CD4-positive, alpha-beta memory T cell (primary cell): ENCODE data around the gene LMAN2L. TPM values are rescaled to one million over a fixed set of nuclear protein-coding genes. Genes with fewer than 3 reads are reported as not detected.
"Not testable (repeated sequence)": the region's sequence is repeated elsewhere in the genome, so short reads cannot be mapped to it uniquely, and the experiment has no call there.

Source experiments
- CTCF ChIA-PET: fragments of 350-600 bp; sonication (Branson Sonifier 250); formaldehyde crosslinking; loops from one replicate; lab custom pipeline; 2021; ENCODE audit warnings: inconsistent platforms; ENCODE audit not compliant: partially characterized antibody; lab: Charles Lee
- POLR2A ChIA-PET: fragments of 350-600 bp; sonication (Branson Sonifier 250); formaldehyde crosslinking; loops from one replicate; lab custom pipeline; 2021; ENCODE audit not compliant: partially characterized antibody; lab: Charles Lee
- DNase-seq, 5 donors: peaks; one replicate each; pipeline versions ENCODE4 v3.0.0 to v3.0.0-alpha.2; 2020 to 2022; ENCODE audit warnings: mixed read lengths in 1 of 5
- H3K27ac ChIP-seq: one replicate; pipeline ENCODE4 v1.7.0; 2013; ENCODE audit warnings: low read depth, low read length
- H3K27me3 ChIP-seq: 2 replicates; pipeline ENCODE4 v1.7.0; 2013; ENCODE audit warnings: mild to moderate bottlenecking, low read length, moderate library complexity; ENCODE audit not compliant: insufficient read depth
- H3K36me3 ChIP-seq: 2 replicates; pipeline ENCODE4 v1.7.0; 2013; ENCODE audit warnings: mild to moderate bottlenecking, low read length, moderate library complexity; ENCODE audit not compliant: insufficient read depth
- H3K4me1 ChIP-seq: 2 replicates; pipeline ENCODE4 v1.7.0; 2013; ENCODE audit warnings: mild to moderate bottlenecking, low read length, moderate library complexity; ENCODE audit not compliant: insufficient read depth
- H3K4me3 ChIP-seq, 2 donors: one replicate each; pipeline ENCODE4 v1.7.0; 2013; ENCODE audit warnings: low read length in 2 of 2, mild to moderate bottlenecking in 1 of 2
- H3K9me3 ChIP-seq, 2 donors: one replicate each; pipeline ENCODE4 v1.7.0; 2013; ENCODE audit warnings: low read length in 2 of 2, control low read depth in 1 of 2; ENCODE audit not compliant: control insufficient read depth in 1 of 2
- H3K27ac Mint-ChIP-seq, 7 donors: one replicate each; pipeline ENCODE4 v1.8.0; 2020 to 2021; ENCODE audit warnings: mixed read lengths in 7 of 7, mild to moderate bottlenecking in 6 of 7, inconsistent platforms in 3 of 7, moderate library complexity in 3 of 7
- H3K27me3 Mint-ChIP-seq, 2 donors: one replicate each; pipeline ENCODE4 v1.8.0; 2020 to 2021; ENCODE audit warnings: mixed read lengths in 2 of 2
- H3K36me3 Mint-ChIP-seq, 2 donors: one replicate each; pipeline ENCODE4 v1.8.0; 2020 to 2021; ENCODE audit warnings: mixed read lengths in 2 of 2, inconsistent platforms in 1 of 2, mild to moderate bottlenecking in 1 of 2
- H3K4me1 Mint-ChIP-seq, 4 donors: one replicate each; pipeline ENCODE4 v1.8.0; 2020 to 2021; ENCODE audit warnings: mixed read lengths in 4 of 4, mild to moderate bottlenecking in 1 of 4
- H3K4me3 Mint-ChIP-seq, 8 donors: one replicate each; pipeline ENCODE4 v1.8.0; 2020 to 2021; ENCODE audit warnings: mixed read lengths in 8 of 8, mild to moderate bottlenecking in 7 of 8, moderate library complexity in 6 of 8, inconsistent platforms in 3 of 8
- H3K9me3 Mint-ChIP-seq, 8 donors: one replicate each; pipeline ENCODE4 v1.8.0; 2020 to 2021; ENCODE audit warnings: mixed read lengths in 8 of 8, mild to moderate bottlenecking in 5 of 8, inconsistent platforms in 3 of 8, moderate library complexity in 1 of 8
- intact Hi-C: fragments of 100-400 bp; cut with micrococcal nuclease; formaldehyde crosslinking; loops from one replicate; pipeline ENCODE4 v1.15.1; 2023
- polyA plus RNA-seq, 2 donors: library from polyadenylated mRNA; unstranded; fragments of 300-500 nt; fragmentation: Illumina TruSeq; gene quantifications; one replicate each; pipeline ENCODE4 v1.2.3, GENCODE V29; 2021
- total RNA-seq, 2 experiments: library from RNA; stranded (reverse); gene quantifications; one replicate each; pipeline ENCODE4 v1.2.3, GENCODE V29; 2021

The LMAN2L gene
- total and polyA plus RNA-seq, 4 experiments from 2014 or later, result 10.1 to 22.4 (median 17.0) TPM

- intact Hi-C loops, result no loop called here
- ChIA-PET CTCF (no interaction called here), POLR2A (no interaction called here)
- Histone ChIP-seq H3K27me3 (no peaks in the 10 kb centered on the region), H3K4me1 (no peaks in the 10 kb centered on the region), H3K27ac (no peak overlapping the region), H3K9me3 (no peaks in the 10 kb centered on the region), H3K36me3 (no peaks in the 10 kb centered on the region), H3K4me3 (no peak overlapping the region)
- peak overlapping the region in 1 of 7 donors; percentile 0 for H3K27ac Mint-ChIP-seq
- no peaks in the 10 kb centered on the region for H3K4me1 Mint-ChIP-seq
- H3K4me3 Mint-ChIP-seq, result no peak overlapping the region
- peaks cover 5 to 9% of the 10 kb centered on the region in 2 donors for H3K27me3 Mint-ChIP-seq
- H3K36me3 Mint-ChIP-seq, result no peaks in the 10 kb centered on the region
- no peak for DNase-seq
- no peaks in the 10 kb centered on the region for H3K9me3 Mint-ChIP-seq
These were observed 60.0 kb downstream of the LMAN2L start for GRCh38 chr2:96679848-96680247.

GRCh38 chr2:96669539-96670215, 70.2 kb downstream of the LMAN2L start:
- no peak overlapping the region for H3K27ac ChIP-seq
- DNase-seq, result no peak
- no peak overlapping the region for H3K27ac Mint-ChIP-seq
- peaks cover 0 to 4% (median under 1%) of the 10 kb centered on the region in 4 donors for H3K4me1 Mint-ChIP-seq
- POLR2A ChIA-PET, result no interaction called here
- CTCF ChIA-PET, result no interaction called here
- no peak overlapping the region for H3K4me3 ChIP-seq
- intact Hi-C loops, result no loop called here
- H3K27me3 ChIP-seq, result no peaks in the 10 kb centered on the region
- H3K9me3 Mint-ChIP-seq, result peaks cover 0 to 2% (median 0%) of the 10 kb centered on the region in 8 donors
- H3K9me3 ChIP-seq, result no peaks in the 10 kb centered on the region
- H3K4me1 ChIP-seq, result no peaks in the 10 kb centered on the region
- no peaks in the 10 kb centered on the region for H3K27me3 Mint-ChIP-seq
- H3K36me3 Mint-ChIP-seq, result no peaks in the 10 kb centered on the region
- H3K4me3 Mint-ChIP-seq, result no peak overlapping the region
- H3K36me3 ChIP-seq, result no peaks in the 10 kb centered on the region

- DNase-seq, result no peak
- CTCF ChIA-PET, result no interaction called here
These were observed 71.1 kb downstream of the LMAN2L start for GRCh38 chr2:96668771-96669170.

GRCh38 chr2:96665717-96666116, 74.1 kb downstream of the LMAN2L start:
- H3K4me3 ChIP-seq, CTCF ChIA-PET, POLR2A ChIA-PET, H3K9me3 ChIP-seq, H3K9me3 Mint-ChIP-seq, H3K27ac ChIP-seq, intact Hi-C loops, H3K27me3 Mint-ChIP-seq, DNase-seq, H3K27me3 ChIP-seq, H3K4me3 Mint-ChIP-seq, H3K4me1 ChIP-seq, H3K36me3 ChIP-seq, H3K36me3 Mint-ChIP-seq, H3K4me1 Mint-ChIP-seq: not testable (repeated sequence)
- H3K27ac Mint-ChIP-seq, result peak overlapping the region in 1 of 7 donors; percentile 46

More at GRCh38 chr2:96668771-96669170, 71.1 kb downstream of the LMAN2L start:
- peaks cover 0 to 2% of the 10 kb centered on the region in 2 donors for H3K27me3 Mint-ChIP-seq
- intact Hi-C loops, result no loop called here
- no peak overlapping the region for H3K27ac Mint-ChIP-seq
- Histone ChIP-seq H3K4me3 (no peak overlapping the region), H3K4me1 (no peaks in the 10 kb centered on the region), H3K36me3 (no peaks in the 10 kb centered on the region), H3K27me3 (no peaks in the 10 kb centered on the region), H3K9me3 (no peaks in the 10 kb centered on the region), H3K27ac (no peak overlapping the region)
- H3K4me3 Mint-ChIP-seq, result no peak overlapping the region
- H3K9me3 Mint-ChIP-seq, result peaks cover 0 to 2% (median 0%) of the 10 kb centered on the region in 8 donors
- POLR2A ChIA-PET, result no interaction called here
- no peaks in the 10 kb centered on the region for H3K36me3 Mint-ChIP-seq
- peaks cover 0 to 4% (median under 1%) of the 10 kb centered on the region in 4 donors for H3K4me1 Mint-ChIP-seq

- H3K4me1 ChIP-seq, result no peaks in the 10 kb centered on the region
- no peak for DNase-seq
- no peaks in the 10 kb centered on the region for H3K36me3 ChIP-seq
- peaks cover 0 to 3% of the 10 kb centered on the region in 2 donors for H3K27me3 Mint-ChIP-seq
- no peak overlapping the region for H3K27ac ChIP-seq
- H3K27ac Mint-ChIP-seq, result peak overlapping the region in 2 of 7 donors; percentile 42 to 52
- ChIA-PET CTCF (no interaction called here), POLR2A (no interaction called here)
- no peak overlapping the region for H3K4me3 Mint-ChIP-seq
- H3K4me3 ChIP-seq, result no peak overlapping the region
- intact Hi-C loops, result no loop called here
- H3K9me3 Mint-ChIP-seq, result peaks cover 0 to 2% (median 0%) of the 10 kb centered on the region in 8 donors
- H3K9me3 ChIP-seq, result no peaks in the 10 kb centered on the region
- H3K4me1 Mint-ChIP-seq, result no peaks in the 10 kb centered on the region
- H3K36me3 Mint-ChIP-seq, result no peaks in the 10 kb centered on the region
- no peaks in the 10 kb centered on the region for H3K27me3 ChIP-seq
These were observed 74.7 kb downstream of the LMAN2L start for GRCh38 chr2:96665083-96665569.

- Histone ChIP-seq H3K9me3 (no peaks in the 10 kb centered on the region), H3K27ac (no peak overlapping the region), H3K4me1 (no peaks in the 10 kb centered on the region), H3K36me3 (no peaks in the 10 kb centered on the region), H3K4me3 (no peak overlapping the region), H3K27me3 (no peaks in the 10 kb centered on the region)
- DNase-seq, result no peak
- no peaks in the 10 kb centered on the region for H3K36me3 Mint-ChIP-seq
- ChIA-PET POLR2A (no interaction called here), CTCF (no interaction called here)
- intact Hi-C loops, result no loop called here
- H3K4me3 Mint-ChIP-seq, result no peak overlapping the region
- no peaks in the 10 kb centered on the region for H3K4me1 Mint-ChIP-seq
- H3K9me3 Mint-ChIP-seq, result peaks cover 0 to 2% (median 0%) of the 10 kb centered on the region in 8 donors
- peaks cover 0 to 3% of the 10 kb centered on the region in 2 donors for H3K27me3 Mint-ChIP-seq
- no peak overlapping the region for H3K27ac Mint-ChIP-seq
These were observed 75.4 kb downstream of the LMAN2L start for GRCh38 chr2:96664366-96664925.

GRCh38 chr2:96663829-96664228, 76.0 kb downstream of the LMAN2L start:
- H3K27ac Mint-ChIP-seq, result no peak overlapping the region
- no peaks in the 10 kb centered on the region for H3K4me1 Mint-ChIP-seq
- Histone ChIP-seq H3K4me1 (no peaks in the 10 kb centered on the region), H3K27ac (no peak overlapping the region), H3K9me3 (no peaks in the 10 kb centered on the region), H3K4me3 (no peak overlapping the region), H3K36me3 (no peaks in the 10 kb centered on the region), H3K27me3 (no peaks in the 10 kb centered on the region)
- no peak overlapping the region for H3K4me3 Mint-ChIP-seq
- no peak for DNase-seq
- ChIA-PET POLR2A (no interaction called here), CTCF (interaction anchor here (0.7 kb wide), 1 partner anchor 194 kb away, joined by 3 read pairs; the partner anchor contains the start of gene ANKRD39)
- H3K27me3 Mint-ChIP-seq, result peaks cover 0 to 3% of the 10 kb centered on the region in 2 donors
- intact Hi-C loops, result no loop called here
- peaks cover 0 to 2% (median 0%) of the 10 kb centered on the region in 8 donors for H3K9me3 Mint-ChIP-seq
- H3K36me3 Mint-ChIP-seq, result no peaks in the 10 kb centered on the region
